HG03342 (cell line): ENCODE measurements around the gene ANKS3.
A peak's percentile ranks its signal among the peaks of the same experiment; 100 is the strongest.
"Not testable (repeated sequence)": the region's sequence is repeated elsewhere in the genome, so short reads cannot be mapped to it uniquely, and the experiment has no call there.

Source experiments
- ATAC-seq: cut with Tn5 transposase; IDR thresholded peaks from one replicate; pipeline ENCODE4 v1.9.1; 2021; ENCODE audit warnings: mild to moderate bottlenecking, moderate library complexity; ENCODE audit not compliant: unreplicated experiment

Gene ANKS3

DNA sequence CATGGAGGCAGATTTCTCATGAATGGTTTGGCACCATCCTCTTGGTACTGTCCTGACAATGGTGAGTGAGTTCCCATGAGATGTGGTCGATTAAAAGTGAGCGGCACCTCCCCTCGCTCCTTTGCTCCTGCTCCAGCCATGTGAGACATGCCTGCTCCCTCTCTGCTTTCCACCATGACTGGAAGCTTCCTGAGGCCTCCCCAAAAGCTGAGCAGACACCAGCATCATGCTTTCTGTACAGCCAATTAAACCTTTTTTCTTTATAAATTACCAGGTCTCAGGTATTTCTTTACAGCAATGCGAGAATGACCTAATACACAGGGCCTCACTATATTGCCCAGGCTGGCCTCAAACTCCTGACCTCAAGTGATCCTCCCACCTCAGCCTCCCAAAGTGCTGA lies 20.8 kb upstream of the ANKS3 start:
- ATAC-seq, result no peak

DNA sequence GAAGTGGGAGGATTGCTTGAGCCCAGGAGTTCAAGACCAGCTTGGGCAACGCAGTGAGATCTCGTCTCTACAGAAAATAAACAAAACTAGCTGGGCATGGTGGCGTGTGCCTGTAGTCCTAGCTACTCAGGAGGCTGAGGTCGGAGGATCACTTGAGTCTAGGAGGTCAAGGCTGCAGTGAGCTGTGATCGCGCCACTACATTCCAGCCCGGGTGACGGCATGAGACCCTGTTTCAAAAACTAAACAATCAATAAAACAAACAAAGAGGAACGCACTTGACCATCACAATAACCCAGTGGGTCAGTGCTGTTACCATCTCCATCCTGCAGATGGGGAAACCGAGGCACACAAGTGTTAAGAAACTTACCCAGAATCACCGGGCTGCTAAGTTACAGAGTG lies 19.2 kb upstream of the ANKS3 start:
- ATAC-seq, result no peak

DNA sequence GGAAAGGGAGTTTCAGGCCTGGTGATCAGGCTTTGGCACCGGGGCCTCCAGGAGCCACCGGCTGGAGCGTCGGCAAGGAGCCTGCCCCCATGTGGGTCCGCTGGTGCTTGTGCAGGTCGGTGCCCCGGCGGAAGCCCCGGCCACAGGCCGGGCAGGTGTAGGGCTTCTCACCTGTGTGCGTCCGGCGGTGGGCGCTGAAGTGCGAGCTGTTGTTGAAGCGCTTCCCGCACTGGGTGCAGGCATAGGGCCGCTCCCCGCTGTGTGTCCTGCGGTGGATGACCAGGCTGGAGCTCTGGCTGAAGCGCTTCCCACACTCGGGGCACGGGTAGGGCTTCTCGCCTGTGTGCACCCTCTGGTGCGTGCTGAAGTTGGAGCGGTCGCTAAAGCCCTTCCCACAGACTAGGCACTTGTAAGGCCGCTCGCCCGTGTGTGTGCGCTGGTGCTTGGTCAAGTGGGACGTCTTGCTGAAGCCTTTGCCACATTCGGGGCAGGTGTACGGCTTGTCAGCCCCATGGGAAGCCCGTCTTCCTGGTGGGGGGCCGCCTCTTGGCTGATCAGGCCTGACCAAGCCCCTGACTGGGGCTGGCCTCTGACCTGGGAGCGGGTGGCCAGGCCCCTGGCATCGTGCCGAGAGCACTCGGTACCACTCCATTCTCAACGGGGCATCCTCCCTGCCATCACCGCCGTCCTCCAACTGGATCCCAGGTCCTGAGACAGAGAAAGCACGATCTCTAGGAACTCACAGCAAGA lies 18.5 kb upstream of the ANKS3 start:
- ATAC-seq, result no peak

DNA sequence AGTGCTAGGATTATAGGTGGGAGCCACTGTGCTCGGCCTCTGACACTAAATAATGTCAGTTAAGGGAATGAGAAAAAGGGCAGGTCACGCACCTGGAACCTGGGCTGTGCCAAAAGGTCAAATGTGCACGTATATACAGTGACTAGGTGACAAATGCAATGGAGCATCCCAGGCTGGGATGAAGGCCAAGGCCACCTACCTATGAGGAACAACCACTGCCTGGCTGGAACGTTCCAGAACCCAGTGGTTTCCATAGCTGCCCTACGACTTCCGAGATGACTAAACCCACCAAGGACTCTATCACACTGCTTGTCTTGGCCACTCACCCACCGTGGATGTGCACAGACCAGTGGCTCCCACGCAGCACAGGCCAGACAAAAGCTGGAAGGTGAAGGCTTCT lies 16.8 kb upstream of the ANKS3 start:
- no peak for ATAC-seq

DNA sequence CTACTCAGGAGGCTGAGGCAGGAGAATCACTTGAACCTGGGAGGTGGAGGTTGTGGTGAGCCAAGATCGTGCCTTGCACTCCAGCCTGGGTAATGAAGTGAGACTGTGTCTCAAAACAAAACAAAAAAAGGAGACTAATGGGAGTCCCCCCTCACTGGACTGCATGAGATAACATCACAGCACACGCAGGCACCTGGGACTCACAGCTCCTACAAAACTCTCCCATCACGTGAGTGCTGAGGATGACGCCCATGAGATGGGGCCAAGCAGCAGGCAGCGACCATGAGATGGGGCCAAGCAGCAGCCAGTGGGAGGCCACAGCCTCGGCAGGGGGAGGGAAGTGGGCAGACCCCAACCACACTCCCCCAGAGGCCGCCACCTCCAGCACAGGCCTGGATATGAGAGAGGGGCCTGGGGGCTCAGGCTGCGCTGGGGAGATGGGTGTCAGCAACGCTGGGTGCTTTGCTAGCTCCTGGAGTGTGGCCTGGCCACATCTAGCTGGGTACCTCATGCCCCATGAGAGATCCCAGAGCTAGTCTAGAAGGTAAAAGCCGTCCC lies 15.7 kb upstream of the ANKS3 start:
- ATAC-seq, result no peak

DNA sequence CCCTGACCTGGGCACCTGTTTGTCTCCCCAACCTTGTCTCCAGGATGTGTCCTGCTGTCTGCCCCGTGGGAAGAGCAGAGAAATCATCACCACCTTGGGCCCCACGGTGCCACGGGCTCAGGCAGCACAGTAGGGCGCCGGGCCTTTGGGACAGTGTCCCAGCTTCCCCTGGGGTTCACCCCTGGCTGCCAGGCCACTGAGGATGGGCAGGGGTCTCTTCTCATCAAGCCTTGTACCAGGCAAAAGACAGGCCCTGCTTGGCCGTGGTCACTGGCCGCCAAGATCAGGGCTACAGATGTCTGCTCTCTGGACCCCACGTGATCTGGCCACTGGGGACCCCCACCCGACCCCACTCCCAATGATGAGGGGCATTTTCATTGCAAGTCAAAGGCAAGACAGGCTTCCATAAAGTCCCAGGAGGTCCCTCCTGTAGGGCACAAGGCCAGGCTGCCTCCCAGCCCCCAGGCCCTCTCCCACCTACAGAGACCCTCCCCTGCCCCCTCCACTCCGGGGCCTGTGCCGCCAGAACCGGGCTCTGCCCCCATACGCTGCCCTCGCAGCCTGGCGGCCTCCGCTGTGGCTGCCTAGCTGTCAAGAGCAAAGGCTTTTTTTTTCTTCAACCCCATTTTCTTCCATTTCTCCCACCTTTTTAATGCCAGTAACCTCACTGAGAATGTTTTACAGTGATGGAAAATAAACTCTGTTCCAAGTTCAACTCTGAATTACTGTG lies 14.8 kb upstream of the ANKS3 start:
- ATAC-seq, result no peak

DNA sequence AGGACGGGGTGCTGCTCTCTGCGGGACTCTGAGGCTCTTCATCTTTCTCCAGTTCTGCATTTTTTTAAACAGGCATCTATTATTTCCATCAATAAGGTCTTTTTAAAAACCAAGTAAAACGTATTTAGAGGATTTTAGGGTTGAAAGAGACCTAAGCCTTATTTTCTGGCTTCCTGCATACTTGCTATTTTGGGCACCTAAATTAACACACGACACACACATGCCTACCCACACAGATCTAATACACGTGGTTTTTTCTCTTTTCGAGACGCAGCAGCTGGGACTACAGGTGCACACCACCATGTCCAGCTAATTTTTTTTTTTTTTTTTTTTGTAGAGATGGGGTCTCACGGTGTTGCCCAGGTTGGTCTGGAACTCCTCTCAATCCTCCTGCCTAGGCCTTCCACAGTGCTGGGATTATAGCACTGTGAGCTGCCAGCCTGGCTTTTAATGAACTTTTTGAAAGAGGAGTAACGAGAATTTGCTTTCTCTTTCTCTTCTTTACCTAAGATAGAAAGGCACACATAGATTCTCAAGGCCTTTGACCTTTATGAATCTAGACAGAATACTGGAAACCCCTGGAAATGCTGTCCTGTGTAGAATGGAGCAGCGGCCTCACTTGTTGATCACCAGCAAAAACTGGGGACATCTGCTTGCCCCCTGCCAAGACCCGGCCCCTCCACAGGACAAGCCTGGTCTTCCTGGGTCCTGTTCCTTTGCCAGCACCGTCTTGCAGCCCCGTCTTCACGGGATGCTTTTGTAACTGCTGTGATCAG lies 14.0 kb upstream of the ANKS3 start:
- no peak for ATAC-seq

DNA sequence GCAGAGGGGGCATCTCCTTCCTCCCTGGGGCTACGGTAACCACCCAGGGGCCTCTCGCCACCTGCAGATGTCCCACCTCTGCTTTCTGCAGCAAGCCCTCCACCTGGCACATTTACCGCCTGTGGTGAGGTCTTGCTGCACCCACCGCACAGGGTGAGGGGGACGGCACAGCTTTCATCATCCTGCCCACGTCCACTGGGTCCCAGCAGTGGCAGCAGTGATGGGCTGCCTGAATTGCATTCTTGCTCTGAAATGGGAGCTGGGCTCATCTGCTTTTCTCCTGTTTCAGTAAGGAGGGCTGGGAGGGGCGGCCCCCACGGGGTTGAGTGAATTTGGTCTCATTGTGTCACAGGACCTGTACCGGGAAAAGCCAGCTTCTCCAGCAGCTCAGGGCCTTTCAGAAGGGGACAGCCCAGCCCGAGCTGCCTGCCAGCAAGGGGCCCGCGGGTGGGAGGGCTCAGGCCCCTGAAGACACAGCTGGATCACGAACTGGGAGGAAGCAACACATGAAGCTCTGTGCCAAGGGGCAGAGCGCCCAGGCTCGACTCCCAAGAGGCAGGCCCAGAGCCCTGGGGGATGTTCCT lies 13.0 kb upstream of the ANKS3 start:
- no peak for ATAC-seq

DNA sequence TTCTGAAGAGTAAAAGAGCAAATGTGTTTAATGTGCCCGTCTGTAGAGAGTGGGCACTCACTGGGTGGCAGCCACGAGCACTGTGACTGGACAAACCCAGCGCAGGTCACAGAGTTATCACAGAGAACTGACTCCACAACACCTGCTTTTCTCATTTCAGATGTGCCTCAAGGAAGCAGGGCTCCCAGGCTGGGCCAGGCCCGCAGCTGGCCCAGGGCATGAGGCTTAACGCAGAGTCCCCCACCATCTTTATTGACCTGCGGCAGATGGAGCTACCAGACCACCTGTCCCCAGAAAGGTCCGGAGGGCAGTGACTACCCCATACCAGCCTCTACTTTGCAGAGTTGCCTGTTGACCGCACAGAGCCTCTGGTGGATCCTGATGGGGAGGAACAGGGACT lies 12.1 kb upstream of the ANKS3 start:
- ATAC-seq, result no peak

DNA sequence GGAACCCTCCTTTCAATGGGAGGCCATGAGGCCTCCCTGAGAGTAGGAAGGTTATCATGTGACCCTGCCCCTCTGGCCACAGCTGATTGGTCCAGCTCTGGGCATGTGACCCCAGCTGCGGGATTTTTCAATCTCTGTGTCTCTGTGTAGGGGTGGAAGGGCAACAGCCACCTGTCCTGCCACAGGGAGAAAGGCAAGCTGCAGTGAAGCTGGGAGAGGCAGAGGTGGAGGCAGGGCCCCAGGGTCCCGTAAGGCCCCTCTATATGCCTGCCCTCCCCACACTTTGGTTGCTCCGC lies 11.2 kb upstream of the ANKS3 start:
- no peak for ATAC-seq

DNA sequence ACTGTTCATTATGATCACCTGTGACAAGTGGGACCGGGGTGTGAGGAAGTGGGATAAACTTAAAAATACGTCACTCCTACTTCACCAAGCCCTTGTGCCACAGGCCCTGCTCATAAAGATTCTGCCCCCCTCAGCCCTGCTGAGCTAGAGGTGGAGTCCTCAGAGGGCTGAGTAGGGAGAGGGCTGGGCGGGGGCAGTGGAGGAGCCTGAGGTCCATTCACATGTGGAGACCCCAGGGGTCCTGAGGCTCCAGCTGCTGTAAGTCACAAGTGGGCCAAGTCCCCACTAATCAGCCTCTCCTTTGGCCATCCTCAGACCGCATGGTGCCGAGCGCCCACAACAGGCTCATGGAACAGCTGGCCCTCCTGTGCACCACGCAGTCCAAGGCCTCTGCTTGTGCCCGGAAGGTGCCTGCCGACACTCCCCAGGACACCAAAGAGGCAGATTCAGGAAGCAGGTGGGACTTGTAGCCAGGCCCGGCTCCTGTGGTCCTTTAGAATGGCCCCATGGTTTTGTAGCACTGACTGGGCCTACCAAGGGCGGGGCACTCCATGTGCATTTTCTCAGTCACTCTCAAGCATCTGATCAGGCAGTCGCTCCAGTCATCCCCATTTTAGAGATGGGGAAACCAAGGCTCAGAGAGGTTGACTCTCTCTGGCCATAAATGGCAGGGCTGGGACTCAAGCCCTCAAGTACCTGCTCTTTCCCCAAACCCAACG lies 10.6 kb upstream of the ANKS3 start:
- ATAC-seq, result no peak

DNA sequence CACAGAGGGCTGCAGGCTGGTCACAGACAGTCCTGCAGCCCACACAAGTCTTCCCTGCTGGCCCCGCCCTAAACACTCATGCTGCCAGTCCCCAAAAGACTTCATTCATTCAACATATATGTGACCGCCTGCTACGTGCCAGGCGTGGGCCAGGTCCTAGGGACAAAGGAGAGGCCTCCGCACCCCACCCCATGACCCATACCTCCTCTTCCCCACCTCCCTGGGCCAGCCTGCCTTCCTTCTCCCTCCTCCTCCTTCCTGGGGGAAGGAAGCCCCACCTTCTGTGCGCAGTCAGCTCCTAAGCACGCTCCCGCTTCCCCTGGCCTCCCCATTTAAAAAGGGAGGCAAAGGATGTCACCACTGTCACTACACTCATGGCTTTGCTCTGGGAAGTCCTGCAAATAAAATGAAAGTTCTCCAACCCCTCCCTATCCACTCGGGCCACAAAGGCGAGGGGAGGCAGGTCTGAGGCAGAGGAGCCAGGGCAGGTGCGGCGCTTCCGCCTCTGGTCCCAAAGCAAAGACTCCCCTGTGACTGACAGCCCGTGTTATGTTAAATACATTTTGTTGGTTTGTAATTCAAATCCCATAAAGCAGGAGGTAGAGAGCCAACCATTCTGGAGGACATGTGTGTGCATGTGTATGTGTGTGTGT lies 9.3 kb upstream of the ANKS3 start:
- no peak for ATAC-seq

DNA sequence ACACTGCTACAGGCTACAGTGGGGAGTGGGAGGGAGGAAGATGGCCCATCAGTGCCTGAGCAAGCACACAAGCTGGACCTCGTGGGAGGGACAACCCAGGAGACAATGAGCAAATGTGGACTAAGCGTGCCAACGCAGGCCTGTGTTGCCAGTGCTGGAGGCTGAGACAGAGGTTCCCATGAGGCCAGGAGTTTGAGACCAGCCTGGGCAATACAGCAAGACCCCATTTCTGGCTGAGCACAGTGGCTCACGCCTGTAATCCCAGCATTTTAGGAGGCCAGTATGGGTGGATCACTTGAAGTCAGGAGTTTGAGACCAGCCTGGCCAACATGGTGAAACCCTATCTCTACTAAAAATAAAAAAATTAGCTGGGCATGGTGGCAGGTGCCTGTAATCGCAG lies 4.3 kb upstream of the ANKS3 start:
- not testable (repeated sequence) for ATAC-seq

DNA sequence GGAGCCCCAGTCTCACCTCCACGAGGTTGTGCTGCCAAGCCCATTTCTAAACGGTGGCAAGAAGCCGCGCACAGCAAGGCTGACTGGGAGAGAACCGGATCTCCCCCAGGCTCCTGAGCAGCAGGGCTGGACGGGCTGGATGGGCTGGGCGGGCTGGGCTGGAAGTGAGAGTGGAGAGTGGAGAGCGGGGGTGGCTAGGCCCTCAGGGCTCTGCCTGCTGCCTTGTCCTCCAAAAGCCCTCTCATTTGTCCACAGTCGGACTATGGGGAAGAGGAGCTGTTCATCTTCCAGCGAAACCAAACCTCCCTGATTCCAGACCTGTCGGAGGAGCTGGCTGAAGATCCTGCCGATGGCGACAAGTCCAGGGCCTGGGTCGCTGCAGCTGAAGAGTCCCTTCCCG lies 3.5 kb upstream of the ANKS3 start:
- no peak for ATAC-seq

DNA sequence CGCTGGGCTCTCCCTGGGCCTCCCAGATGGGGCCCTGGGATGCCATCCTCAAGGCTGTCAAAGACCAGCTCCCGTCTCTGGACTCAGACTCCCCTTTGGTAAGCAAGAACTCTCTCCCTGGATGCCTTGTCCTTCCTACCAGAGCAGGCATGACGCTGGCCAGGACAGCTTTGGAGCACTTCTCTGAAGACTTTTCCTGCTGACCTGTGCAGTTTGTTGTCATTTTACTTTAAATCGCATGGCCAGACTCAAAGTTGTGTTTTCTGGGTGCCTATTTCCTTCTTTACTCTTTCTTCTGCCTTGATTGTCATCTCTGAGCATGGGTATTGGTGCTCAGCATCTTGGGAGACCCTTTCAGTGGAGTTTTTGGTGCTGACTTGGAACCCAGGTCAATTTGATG lies 2.5 kb upstream of the ANKS3 start:
- ATAC-seq, result no peak

DNA sequence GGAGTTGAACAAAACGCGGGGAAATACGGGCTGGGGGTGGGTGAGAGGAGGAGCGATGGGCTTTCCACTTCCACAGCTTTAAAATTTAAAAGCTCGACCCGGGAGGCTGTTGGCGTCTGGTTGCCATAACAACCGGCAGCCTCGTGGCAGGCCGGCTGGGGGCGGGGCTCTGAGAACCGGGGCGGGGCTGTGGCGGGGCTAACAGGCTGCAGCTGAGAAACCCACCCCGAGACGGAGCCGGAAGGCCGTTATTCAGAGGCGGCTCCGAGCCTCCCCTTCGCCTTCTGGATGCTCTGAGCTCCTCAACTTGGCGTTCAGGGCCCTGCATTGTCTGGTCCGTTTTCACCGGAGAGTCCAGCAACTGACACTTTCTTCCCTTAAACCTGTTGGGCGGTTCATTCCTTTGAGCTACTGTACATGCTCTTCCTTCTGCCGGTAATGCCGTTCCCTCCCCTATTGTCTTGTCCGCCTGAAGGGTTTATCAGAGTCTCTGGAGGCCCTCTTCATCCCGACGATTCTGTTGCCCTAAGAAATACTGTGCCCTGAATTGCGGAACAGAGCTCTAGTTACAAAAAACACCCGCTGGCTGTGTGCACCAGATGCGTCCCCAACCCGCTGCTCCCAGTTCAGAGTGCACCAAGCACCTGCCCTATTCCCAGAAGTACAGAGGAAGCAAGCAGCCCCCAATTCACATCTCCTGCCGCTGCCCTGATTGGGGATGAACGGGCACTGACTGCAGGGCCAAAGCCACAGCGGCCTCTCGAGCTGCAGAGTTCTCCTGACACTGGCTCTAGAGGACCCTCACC lies 862 bp upstream of the ANKS3 start:
- peak; percentile 61 for ATAC-seq

DNA sequence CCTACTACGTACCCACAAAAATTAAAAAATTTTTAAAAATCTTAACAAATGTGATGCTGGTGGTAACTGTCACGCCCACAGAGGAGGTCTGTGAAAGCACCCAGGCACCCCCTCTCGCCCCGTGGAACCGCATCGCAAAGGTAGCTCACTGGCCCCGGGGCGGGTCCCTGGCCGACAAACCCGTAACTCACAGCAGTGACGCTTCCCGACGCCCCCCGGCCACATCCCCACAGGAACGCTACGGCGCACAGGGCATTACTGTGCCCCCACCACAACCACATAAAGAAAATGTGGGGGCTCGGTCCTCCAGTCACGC lies 366 bp downstream of the ANKS3 start:
- peak; percentile 3 for ATAC-seq

DNA sequence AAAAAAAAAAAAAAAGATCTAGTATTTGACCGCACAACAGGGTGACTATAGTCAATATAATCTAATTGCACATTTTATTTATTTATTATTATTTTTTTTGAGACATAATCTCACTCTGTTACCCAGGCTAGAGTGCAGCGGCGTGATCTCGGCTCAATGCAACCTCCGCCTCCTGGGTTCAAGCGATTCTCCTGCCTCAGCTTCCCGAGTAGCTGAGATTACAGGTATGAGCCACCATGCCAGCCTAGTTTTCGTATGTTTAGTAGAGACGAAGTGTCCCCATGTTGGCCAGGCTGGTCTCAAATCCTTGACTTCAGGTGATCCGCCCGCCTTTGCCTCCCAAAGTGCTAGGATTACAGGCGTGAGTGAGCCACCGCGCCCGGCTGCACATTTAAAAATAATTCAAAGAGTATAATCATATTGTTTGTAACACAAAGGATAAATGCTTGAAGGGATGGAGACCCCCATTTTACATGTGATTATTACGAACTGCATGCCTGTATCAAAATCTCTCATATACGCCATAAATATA lies 794 bp downstream of the ANKS3 start:
- ATAC-seq, result no peak

DNA sequence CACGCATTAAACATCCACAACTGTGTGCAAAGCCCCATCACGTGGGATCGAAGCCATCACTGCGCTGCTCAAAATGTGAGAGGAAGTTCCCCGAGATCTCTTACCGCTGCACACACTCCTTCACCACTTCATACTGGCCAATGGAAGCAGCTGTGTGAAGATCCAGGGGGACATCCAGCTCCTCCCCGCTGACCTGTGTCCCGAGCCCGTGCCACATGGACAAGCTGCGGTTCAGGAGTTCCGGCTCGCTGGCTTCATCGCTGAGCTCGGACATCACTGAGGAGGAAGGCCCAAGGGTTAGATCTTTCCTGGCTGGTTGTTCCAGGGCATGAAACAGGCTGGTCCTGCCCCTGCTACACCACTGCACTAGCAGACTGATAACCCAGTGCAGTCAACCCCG lies 4.2 kb downstream of the ANKS3 start:
- ATAC-seq, result no peak
